CD4-positive, alpha-beta T cell treated with Interleukin-4 for 4 hours (primary cell): ENCODE results near the gene TMEM232.
"Not testable (repeated sequence)": the region's sequence is repeated elsewhere in the genome, so short reads cannot be mapped to it uniquely, and the experiment has no call there.

Source experiments
- DNase-seq: peaks from one replicate; pipeline ENCODE4 v3.0.0-alpha.2; 2020

Gene TMEM232

DNA sequence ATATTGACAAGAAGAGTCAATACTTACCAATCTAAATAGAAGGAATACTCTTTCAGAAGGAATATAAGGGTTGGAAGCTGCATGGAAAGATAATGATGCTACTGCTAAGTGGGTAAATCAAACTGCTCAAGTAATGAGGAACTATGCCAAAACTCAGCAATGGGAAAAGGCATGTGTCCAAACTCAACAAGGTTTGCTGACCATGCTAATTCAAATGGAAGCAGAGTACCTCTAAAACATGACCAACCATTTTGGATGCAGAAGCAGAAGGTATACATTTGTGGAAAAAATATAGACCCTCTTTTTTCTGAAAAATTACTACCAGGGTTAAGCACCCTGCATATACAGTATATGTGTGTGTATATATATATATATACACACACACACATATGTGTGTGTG is 21.1 kb downstream of the TMEM232 start:
- DNase-seq = no peak

DNA sequence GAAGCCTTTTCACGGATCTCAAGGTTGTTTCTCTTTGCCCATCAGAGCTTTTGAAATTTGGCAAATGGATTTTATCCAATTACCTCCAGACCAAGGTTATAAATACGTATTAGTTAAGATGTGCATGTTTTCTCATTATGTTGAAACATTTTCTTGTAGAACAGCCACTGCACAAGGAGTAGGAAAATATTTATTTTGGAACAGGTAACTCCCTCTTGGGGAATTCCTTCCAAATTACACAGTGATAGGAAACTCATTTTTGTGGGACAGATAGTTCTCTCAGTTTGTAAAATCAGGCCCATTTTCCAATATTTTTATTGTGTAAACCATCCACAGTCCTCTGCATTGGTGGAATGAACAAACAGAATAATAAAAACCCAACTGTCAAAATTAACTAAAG is 23.0 kb downstream of the TMEM232 start:
- no peak for DNase-seq

DNA sequence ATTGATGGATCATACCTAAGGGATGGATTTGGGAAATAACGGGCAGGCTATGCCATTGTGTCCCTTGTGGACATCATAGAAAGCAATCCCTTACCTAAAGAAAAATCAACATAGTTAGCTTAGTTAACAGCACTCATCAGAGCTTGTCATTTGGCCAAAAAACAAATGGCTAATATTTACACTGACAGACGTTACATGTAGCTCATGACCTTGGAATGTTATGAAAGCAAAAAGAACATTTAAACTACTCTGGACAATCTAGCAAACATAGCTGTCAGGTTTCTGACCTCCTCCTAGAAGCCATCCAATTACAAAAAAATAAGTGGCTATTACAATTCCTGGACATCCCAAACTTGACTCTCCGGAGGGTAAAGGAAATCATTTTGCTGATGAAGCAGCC is 23.8 kb downstream of the TMEM232 start:
- no peak for DNase-seq

DNA sequence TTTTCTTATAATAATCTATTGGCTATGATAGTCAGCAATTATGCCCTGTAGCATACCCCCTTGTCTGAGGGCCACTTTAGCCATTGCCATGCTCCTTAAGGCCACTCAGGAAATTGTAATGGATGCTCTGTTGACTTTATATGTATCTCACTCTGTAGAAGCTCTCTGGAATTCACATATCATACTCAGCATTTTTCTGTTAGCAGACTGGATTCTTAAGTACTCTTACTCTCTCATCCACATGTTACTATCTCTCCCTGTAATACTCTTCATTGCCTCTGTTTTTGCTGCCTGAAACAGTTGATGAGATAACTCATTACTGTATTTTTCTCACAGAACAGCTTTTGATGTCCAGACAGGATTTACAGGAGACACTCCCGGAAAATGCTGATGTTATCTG is 24.2 kb downstream of the TMEM232 start:
- no peak for DNase-seq

DNA sequence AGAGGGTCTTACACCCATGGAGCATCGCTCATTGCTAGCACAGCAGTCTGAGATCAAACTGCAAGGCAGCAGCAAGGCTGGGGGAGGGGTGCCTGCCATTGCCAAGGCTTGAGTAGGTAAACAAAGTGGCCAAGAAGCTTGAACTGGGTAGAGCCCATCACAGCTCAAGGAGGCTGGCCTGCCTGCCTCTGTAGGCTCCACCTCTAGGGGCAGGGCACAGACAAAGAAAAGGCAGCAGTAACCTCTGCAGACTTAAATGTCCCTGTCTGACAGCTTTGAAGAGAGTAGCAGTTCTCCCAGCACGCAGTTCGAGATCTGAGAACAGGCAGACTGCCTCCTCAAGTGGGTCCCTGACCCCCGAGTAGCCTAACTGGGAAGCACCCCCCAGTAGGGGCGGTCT is 33.8 kb downstream of the TMEM232 start:
- not testable (repeated sequence) for DNase-seq

DNA sequence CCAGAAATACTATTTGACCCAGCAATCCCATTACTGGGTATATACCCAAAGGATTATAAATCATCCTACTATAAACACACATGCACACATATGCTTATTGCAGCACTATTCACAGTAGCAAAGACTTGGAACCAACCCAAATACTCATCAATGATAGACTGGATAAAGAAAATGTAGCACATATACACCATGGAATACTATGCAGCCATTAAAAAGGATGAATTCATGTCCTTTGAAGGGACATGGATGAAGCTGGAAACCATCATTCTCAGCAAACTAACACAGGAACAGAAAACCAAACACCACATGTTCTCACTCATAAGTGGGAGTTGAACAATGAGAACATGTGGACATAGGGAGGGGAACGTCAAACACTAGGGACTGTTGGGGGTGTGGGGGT is 35.9 kb downstream of the TMEM232 start:
- not testable (repeated sequence) for DNase-seq

DNA sequence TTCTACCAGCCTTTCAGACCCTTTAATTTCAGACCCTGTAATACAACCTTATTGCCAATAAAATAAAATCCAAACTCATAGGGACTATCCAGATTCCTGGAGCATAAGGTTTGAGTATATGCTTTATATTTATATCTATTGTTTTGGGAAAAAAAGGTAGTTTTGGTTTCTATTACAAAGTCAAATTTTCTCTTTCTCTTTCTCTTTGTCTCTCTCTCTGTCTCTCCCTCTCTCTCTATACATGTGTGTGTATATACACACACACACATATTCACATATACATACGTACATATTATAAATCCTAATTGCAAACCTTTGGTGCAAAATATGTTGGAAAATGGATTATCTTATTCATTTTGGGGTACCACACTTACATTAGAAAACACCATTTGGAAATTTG is 39.0 kb downstream of the TMEM232 start:
- no peak for DNase-seq

DNA sequence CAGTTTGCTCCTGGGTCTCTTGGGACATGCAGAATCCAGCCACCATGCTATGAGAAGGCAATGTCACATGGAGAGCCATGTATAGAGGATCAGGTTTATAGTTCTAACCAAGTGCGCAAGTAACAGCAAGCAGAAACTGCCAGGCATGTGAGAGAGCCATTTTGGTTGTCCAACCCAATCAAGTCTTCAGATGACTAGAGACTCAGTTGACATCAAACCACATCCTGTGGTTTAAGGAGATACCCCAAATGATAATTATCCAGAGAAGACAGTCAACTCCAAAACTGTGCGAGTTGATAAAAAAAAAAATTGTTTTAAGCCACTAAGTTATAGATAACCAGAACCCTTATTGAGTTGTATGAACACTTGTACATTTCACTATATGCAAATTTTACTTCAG is 40.2 kb downstream of the TMEM232 start:
- no peak for DNase-seq

DNA sequence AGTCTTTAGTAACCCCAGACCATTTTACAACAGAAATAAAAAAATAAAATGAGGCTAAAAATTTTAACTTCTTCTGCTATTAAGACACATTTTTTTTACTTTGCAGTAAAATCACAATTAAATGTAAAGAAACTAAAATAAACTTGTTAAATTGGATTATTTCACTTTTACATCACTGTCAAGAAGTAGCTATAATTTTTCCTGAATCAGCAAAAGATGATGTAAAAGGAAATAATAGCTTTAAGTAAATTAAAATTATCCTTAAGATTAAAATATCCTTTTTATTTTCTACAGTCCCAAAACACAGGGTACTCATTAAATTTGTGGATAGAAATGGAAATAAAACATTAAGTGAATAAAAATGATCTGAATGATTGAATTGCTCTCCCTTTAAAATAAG is 44.5 kb downstream of the TMEM232 start:
- DNase-seq = no peak

DNA sequence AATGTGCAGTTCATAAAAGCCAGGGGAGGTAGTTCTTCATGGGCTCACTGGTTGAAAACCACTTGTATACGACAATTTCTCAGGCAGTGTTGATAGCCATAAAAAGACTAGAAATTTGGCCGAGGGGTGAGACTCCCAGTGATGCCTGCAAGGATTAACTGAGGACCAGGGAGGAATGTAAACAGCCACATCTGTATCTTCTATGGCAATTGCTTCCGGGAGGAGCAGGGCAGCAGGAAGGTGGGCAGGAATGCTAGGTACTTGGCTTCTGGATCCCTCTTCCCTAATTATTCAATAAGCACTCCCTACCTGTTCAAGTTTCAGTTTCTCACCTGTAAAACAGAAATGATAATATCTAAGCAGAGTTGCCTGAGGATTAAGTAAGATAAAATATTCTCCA is 45.4 kb downstream of the TMEM232 start:
- DNase-seq = no peak

DNA sequence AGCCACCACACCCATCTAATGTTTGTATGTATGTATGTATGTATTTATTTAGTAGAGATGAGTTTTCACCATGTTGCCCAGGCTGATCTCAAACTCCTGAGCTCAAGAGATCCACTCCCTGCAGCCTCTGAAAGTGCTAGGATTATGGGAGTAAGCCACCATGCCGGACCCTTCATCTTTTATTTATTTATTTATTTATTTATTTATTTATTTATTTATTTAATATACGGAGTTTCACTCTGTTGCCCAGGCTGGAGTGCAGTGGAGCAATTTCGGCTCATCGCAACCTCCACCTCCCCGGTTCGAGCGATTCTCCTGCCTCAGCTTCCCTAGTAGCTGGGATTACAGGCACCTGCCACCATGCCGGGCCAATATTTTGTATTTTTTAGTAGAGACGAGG is 49.9 kb downstream of the TMEM232 start:
- DNase-seq = not testable (repeated sequence)

DNA sequence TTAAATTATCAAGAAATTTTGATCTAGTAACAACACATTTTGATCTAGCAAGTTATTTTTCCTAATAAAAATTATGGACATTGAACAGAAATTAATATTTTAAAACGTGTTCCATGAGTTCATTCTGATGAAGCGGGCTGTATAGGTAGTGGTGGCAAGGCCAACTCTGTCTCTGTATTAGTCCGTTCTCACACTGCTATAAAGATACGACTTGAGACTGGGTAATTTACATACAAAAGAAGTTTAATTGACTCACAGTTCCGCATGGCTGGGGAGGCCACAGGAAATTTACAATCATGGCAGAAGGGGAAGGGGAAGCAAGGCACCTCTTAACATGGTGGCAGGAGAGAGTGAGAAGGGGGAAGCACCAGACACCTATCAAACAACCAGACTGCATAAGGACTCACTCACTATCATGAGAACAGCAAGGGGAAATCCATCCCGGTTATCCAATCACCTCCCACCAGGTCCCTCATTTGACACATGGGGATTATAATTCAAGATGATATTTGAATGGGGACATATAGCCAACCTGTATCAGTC is 61.2 kb downstream of the TMEM232 start:
- DNase-seq = no peak

DNA sequence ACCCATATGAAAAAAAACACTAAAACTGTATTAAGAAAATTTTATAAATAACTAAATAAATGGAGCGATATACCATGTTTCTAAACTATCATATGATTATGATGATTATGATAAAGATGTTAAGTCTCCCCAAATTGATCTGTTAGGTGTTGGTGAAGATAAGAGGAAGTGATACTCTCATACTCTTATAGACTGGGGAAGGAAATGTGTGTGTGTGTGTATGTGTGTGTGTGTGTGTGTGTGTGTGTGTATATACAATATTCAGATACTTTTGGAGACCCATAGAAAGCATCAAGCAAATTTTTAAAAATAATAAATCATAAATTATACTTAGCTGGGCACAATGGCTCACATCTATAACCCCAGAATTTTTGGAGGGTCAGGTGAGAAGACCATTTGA is 62.9 kb downstream of the TMEM232 start:
- DNase-seq = no peak

DNA sequence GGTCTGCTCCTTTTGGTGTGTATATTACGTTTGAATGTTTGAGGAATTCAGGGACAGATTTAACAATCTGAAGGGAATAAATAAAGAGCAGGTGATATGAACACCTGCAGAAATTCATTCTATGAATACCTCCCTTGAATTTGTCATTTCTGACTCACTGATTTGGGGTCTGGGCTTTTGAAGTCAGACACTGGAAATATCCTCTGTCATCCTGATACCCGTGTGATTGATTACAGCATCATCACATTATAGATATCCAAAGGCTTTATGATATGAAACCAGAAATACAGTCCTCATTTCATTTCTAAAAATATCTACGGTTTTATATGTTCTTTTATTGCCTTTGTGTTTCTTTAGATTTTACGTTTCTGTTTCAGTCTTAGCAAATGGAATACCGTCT is 68.5 kb downstream of the TMEM232 start:
- no peak for DNase-seq

DNA sequence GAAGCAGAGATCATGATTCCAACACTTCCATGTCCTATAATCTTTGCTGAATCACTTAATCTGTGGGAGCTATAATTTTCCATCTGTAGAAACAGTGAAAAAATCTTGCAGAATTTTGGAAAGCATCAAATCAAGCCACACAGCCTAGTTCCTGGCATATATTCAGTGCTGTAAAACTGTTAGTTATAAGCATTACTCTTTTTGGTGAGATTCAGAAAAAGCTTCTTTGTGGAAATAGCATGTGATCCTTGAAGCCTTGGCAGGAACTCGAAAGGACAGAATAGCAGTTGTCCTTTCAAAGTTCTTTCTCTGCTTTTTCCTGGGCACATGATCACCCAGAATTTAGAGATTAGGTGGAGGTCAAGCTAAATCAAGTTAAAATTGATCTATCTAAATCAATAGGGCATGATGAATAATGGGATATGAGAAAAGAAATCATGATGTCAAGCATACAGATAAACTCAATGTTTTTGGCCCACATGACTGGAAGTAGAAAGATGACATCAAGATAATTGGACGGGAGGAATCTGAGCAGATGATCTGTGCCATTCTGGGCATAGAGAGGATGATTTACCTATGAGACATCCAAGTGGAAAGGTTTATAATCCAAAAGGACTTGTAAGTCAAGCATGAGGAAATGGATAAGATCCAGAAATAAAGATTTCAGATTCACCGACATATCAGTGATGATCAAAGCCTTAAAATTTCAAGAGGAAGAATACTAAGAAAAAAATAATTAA is 73.1 kb downstream of the TMEM232 start:
- no peak for DNase-seq

DNA sequence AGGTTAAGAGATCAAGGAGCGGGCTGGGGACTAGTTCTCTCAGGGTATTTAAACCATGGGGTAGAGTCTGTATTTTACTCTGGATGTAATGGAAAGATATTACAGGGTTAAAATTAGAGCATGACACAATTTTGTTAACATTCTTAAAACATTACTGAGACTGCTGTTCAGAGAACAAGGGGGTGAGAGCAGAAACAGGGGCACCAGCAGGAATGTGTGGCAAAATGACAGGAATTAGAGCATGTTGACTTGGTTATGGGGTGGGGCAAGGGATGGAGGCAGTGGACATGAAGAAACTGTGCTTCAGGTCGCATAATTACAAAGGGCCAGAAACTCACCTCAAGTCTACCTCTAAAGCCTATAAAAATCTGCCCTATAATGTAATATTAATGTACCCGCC is 75.0 kb downstream of the TMEM232 start:
- DNase-seq = no peak

DNA sequence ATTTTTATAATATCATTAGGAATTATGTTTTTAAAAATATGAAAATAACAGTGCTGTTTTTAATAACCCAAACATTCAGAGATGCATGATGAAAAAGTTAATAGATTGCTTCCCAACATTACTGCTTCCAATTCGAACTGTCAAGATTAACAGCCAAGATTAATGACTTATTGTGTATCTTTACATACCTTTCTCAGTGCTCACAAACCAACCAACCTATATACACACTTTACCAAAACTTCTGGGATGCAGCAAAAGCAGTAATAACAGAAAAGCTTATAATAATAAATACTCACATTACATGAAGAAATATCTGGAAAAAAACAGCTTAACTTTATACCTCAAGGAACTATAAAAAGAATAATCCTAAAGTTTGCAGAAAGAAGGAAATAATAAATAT is 82.1 kb downstream of the TMEM232 start:
- DNase-seq = no peak

DNA sequence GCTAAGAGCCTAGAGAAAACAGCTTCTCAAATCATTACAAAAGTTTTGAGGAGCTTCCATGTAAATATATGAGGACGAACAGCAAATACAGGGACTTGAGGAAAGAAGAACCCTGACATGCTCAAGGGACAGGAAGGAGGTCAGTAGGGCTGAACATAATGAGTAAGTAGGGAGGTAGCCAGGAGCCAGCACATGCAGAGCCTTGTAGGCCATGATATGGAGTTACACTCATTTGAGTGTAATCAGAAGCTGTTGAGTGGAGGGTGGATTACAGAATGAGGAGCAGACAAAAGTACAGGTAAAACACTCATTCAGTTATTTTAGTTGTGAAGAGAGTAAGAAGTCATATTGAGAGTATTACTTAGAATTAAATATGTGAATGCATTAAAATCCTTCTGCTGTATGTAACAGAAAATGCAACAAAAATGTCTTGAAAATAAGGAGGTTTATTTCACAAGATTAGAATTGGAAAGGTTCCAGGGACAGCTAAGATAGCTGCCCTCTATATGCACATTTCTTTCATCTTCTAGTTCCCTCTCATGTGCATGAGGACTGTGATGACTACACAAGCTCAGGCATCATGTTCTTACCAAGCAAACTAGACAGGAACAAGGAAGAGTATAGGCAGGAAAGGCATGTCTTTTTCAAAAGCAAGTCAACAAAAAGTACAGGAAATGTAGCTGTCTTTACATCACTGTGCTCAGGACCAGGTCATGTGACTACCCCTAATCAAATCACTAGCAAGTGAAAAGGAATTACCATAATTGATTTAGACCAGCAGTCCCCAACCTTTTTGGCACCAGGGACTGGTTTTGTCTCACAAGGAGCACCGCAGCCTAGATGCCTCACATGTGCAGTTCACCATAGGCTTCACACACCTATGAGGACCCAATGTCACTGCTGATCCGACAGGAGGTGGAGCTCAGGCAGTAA is 87.2 kb downstream of the TMEM232 start:
- no peak for DNase-seq

DNA sequence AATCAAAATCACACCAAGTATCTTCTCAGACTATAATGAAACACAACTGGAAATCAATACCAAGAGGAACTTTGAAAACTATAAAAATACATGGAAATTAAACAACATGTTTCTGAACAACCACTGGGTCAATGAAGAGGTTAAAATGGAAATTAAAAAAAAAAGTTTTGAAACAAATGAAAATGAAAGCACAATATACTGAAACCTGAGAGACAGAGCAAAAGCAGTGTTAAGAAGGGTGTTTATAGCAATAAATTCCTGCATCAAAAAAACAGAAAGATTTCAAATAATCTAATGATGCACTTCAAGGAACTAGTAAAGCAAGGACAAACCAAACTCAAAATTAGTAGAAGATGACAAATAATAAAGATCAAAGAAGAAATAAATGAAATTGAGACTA is 92.0 kb downstream of the TMEM232 start:
- DNase-seq = no peak

DNA sequence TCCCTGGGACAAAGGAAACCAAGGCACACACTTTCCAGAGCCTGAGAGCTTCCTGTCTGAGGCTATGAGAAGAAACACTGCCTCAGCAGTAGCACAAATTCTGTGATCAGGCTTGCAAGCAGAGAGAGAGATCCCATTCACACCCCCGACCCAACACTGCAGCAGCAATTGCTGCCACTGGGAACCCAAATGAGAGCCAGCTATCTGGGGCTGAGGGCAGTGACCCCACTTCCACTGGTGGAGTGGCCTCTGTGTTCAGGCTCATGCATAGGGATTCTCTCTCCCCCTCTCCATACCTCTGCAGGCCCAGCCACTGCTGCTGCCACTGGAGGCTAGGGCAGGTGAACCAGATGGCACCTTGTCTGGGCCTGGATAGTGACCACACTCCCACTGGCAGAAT is 95.2 kb downstream of the TMEM232 start:
- no peak for DNase-seq

DNA sequence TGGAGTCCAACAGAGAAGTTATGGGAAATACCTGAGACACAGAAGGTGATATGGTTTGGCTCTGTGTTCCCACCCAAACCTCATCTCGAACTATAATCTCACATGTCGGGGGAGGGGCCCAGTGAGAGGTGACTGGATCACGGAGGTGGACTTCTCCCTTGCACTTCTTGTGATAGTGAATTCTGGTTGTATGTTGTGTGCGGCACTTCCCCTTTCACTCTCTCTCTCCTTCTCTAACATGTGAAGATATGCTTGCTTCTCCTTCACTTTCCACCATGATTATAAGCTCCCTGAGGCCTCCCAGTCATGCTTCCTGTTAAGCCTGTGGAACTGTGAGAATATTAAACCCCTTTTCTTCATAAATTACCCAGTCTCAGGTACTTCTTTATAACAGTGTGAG is 96.1 kb downstream of the TMEM232 start:
- no peak for DNase-seq

DNA sequence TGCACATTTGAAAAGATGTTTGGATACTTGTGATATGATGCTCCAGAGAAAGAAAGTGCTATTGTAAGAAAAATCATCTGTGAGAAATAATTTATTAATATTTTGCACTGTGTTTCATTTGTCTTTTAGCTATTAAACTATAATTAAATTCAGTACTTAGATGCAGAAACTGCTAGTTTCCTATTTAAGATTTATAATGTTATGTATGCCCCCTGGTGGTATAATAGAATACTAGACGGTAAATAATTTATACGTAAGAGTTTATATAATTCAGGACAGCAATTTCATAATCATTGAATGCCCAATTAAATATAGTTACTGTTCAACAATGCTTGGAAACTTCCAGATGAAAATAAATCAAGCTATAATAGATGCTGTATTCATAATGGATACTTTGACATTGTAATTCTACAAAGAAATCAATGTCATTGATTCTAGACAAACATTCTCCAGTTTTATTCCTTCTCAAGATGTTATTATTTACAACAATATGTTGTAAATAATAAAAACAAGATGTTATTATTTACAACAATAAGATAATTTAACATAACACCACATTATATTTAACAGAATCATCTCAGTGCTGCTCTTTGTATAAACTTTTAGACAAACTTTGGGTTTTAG is 101.0 kb downstream of the TMEM232 start:
- peak; percentile 21 for DNase-seq

DNA sequence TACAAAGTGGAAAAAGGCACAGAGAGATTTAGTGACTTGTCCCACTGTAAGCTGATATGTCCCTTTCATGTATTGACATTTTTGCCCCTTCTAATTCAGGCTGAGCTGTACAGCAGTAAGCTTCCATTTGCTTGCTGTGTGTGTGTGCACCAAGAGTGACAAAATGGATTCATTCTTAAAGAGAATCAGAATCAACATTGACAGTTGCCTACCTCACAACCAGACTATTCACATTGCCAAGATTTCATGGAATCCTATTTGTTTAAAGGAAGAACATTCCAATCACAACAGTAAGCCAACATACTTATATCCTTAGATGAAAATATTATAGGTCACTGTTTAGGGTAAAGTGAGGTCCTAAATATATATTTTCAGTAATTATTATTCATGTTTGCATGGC is 102.6 kb downstream of the TMEM232 start:
- DNase-seq = no peak

DNA sequence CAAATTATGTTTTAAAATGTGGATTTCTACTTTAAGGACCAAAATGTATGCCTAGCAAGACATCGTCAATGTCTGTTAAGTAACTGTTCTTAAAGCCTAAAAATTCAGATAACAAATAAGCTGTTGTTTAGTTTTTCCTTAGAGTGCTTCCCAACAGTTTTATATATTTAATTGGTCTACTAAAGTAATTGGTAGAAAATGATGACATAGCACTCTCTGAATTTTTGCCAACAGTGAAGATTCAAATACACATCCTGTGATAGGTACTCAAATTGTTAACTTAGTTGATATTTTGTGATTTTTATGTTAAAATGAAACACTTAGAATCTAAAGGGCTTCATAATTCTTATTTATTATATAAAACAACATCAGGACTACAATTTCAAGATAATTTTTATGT is 107.5 kb downstream of the TMEM232 start:
- DNase-seq = no peak
